ENCODE results near the gene NPEPL1. TPM values are rescaled to one million over a fixed set of nuclear protein-coding genes. Genes with fewer than 3 reads are reported as not detected.

NPEPL1 gene
- total RNA-seq, 6 donors from 2014 or later: 19.4 to 198 (median 50.9) TPM

DNA sequence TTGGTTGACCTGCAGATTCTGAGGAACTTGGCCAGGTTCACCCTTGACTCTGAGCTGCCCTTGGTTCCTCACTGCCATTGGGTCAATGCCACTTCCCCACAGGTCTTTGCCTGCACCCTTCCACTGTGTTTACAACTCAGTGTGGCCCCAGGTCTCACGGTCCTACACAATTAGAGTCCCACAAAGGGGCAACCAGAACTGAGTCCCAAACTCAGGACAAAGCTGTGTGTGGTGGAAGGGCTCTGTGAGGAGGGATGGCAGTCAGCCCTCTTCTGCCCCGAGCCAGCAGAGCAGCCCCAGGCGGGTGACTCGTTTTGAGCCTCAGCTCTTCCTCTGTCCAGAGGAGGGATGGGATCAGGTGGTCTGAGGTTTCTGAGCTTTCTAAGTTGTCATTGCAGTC, 69.5 kb downstream of the NPEPL1 start:
- DNase-seq (no peak), ATAC-seq (ENCODE audit: low FRiP score in 2 of 2) (no peak)
- no peak for TF ChIP-seq EP300 (IDR thresholded peaks at IDR 0.05)
- TF ChIP-seq, protein P1, sequence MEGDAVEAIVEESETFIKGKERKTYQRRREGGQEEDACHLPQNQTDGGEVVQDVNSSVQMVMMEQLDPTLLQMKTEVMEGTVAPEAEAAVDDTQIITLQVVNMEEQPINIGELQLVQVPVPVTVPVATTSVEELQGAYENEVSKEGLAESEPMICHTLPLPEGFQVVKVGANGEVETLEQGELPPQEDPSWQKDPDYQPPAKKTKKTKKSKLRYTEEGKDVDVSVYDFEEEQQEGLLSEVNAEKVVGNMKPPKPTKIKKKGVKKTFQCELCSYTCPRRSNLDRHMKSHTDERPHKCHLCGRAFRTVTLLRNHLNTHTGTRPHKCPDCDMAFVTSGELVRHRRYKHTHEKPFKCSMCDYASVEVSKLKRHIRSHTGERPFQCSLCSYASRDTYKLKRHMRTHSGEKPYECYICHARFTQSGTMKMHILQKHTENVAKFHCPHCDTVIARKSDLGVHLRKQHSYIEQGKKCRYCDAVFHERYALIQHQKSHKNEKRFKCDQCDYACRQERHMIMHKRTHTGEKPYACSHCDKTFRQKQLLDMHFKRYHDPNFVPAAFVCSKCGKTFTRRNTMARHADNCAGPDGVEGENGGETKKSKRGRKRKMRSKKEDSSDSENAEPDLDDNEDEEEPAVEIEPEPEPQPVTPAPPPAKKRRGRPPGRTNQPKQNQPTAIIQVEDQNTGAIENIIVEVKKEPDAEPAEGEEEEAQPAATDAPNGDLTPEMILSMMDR (IDR thresholded peaks at IDR 0.05): no peak
- TF ChIP-seq POLR2AphosphoS5 (IDR thresholded peaks at IDR 0.05): no peak
- no peak for TF ChIP-seq POLR2A (IDR thresholded peaks at IDR 0.05)
- Histone ChIP-seq H3K4me1 (no peaks in the 10 kb centered on the region), H3K4me3 (no peak overlapping the region), H3K27me3 (no peaks in the 10 kb centered on the region), H3K27ac (no peak overlapping the region), H3K9me3 (no peaks in the 10 kb centered on the region), H3K36me3 (no peaks in the 10 kb centered on the region)
- 82 to 93% methylated on average over 3 to 4 of the region's 4 CpGs for WGBS, 2 donors

DNA sequence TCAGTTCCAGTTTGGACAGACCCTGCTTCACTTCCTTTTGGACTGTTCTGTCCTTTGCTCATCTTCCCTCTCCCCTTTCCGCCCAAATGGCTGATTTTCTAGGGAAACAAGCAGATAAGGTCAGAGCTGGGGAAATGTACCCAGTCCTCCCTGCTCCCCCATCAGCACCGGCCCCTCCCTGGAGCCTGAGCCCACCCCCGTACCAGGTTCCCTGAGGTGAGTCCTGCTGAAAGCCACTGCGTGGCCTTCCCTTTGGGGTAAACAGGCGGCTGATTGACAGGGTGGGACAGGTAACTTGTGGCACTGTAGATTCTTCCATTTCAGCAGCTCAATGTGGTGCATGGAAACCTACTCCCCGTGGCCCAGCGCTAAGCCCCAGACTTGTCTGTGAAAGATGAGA, 70.5 kb downstream of the NPEPL1 start:
- Histone ChIP-seq H3K4me3 (no peak overlapping the region), H3K36me3 (no peaks in the 10 kb centered on the region), H3K27ac (no peak overlapping the region), H3K4me1 (no peaks in the 10 kb centered on the region), H3K9me3 (no peaks in the 10 kb centered on the region), H3K27me3 (no peaks in the 10 kb centered on the region)
- 90 to 94% methylated on average over 6 to 7 of the region's 7 CpGs for WGBS, 2 donors
- TF ChIP-seq POLR2A (IDR thresholded peaks at IDR 0.05) (no peak), POLR2AphosphoS5 (IDR thresholded peaks at IDR 0.05) (no peak), EP300 (IDR thresholded peaks at IDR 0.05) (no peak)
- TF ChIP-seq, protein P1 (IDR thresholded peaks at IDR 0.05): no peak
- ATAC-seq (ENCODE audit: low FRiP score in 2 of 2) (no peak), DNase-seq (no peak)

Other genes with a start within 250 kb of the NPEPL1 start
- under 1 TPM in 1 of 6 donors, not detected in 5; 0.13 TPM for gene APCDD1L, start 177.4 kb upstream of the NPEPL1 start, total RNA-seq
- 100 to 1,000 TPM in 1 of 6 donors, 10 to 100 TPM in 5; 42.1 to 469 (median 64.7) TPM for gene STX16, start 41.5 kb upstream of the NPEPL1 start, total RNA-seq
- 1 to 10 TPM in 1 of 6 donors, under 1 TPM in 4, not detected in 1; 0.30 to 2.1 (median 0.54) TPM for gene GNAS-AS1, start 158.1 kb downstream of the NPEPL1 start, total RNA-seq
- 100 to 1,000 TPM; 520 to 910 (median 811) TPM for gene GNAS, start 159.9 kb downstream of the NPEPL1 start, total RNA-seq